M059J (cell line): ENCODE data around the gene VWA8. TPM values are rescaled to one million over a fixed set of nuclear protein-coding genes. Genes with fewer than 3 reads are reported as not detected.
"Not testable (repeated sequence)": the region's sequence is repeated elsewhere in the genome, so short reads cannot be mapped to it uniquely, and the experiment has no call there.

ENCODE experiments used
- DNase-seq: peaks from one replicate; pipeline ENCODE4 v3.0.0-alpha.2; 2012; ENCODE audit warnings: low read depth
- total RNA-seq: library from RNA; depleted of rRNA; stranded (reverse); fragments of >200 nt; shearing (Covaris generic); gene quantifications from 2 replicates; pipeline ENCODE4 v1.2.3, GENCODE V29; 2014

The VWA8 gene
- total RNA-seq, 1 experiment from 2014 or later, result 10.4 TPM

DNA sequence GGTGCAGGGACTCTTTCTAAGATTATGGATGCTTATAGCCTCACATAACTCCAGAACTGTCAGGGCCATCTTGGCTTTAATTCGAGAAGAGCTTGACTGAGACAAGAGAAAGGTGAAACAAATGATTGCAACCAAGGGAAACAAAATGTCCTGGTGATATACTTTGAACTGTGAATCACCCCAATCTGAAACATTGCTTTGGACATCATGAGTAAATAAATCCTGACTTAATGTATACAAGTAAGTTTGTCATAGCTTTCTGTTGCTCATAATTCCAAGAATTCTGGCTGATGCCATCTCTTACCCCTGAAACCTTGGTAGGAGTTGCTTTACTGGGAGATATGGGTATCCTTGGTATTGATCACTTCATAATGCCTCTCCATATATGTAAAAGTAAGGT lies 5.8 kb upstream of the VWA8 start:
- DNase-seq, result no peak

- no peak for DNase-seq
Observed at GRCh38 chr13:41962994-41963393, 2.1 kb upstream of the VWA8 start.

GRCh38 chr13:41961466-41961760 lies 504 bp upstream of the VWA8 start:
- DNase-seq, result no peak

DNA sequence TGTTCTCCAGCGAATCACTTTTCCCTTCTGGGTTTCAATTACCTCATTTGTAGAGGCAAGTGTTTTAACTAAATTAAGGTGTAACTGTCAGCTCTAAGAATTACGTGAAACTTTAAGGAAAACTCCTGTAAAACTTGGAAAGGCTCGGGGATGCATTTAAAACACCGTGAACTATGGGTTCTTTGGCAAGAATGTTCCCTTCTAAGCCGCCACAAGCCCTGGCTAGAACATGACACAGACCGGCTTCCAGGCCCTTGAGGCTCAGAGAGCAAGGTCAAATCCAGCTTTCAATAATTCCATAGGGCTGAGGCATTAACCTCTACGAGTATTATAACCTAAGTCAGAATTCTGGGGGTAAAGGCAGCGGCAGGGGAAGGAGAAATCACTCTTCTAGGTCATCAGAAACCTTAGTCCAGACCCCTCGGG lies 685 bp downstream of the VWA8 start:
- DNase-seq, result peak; percentile 37

- DNase-seq, result no peak
Observed at GRCh38 chr13:41956272-41956671, 4.6 kb downstream of the VWA8 start.

- DNase-seq, result no peak
Observed at GRCh38 chr13:41955605-41956004, 5.3 kb downstream of the VWA8 start.

- no peak for DNase-seq
Observed at GRCh38 chr13:41954226-41954625, 6.7 kb downstream of the VWA8 start.

GRCh38 chr13:41952749-41953148 lies 8.2 kb downstream of the VWA8 start:
- no peak for DNase-seq

- not testable (repeated sequence) for DNase-seq
Observed at GRCh38 chr13:41949104-41949503, 11.8 kb downstream of the VWA8 start.

- DNase-seq, result no peak
Observed at GRCh38 chr13:41945926-41946325, 15.0 kb downstream of the VWA8 start.

- DNase-seq, result no peak
Observed at GRCh38 chr13:41944635-41945397, 16.1 kb downstream of the VWA8 start.

- no peak for DNase-seq
Observed at GRCh38 chr13:41944229-41944628, 16.7 kb downstream of the VWA8 start.

DNA sequence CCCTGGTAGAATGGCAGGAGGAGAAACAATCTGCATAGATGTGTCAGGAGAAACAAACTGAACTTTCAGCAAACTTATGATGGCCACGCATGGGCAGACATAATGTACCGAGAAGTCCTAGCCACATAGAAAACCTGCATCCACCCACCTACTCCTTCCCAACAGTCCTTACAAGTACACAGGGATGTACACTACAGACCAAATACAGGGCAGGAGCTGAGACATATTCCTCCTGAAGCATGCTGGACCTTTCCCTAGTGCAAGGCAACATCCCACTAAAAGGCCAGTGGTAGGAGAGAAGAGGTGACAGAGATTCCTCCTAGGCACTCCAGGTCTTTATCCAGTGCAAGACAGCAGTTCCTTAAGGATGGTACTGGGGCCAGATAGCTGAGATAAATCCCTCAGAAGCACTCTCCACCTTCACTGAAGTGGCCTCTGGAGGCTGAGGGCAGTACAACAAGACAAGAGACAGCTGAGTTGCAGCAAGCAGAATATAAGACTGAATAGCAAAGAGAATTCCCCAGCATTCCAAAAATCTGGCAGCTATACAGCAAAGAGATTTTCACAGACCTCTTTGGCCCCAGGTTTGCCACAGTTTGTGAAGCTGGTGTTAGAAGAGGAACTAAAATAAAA lies 18.3 kb downstream of the VWA8 start:
- DNase-seq, result peak; percentile 33

DNA sequence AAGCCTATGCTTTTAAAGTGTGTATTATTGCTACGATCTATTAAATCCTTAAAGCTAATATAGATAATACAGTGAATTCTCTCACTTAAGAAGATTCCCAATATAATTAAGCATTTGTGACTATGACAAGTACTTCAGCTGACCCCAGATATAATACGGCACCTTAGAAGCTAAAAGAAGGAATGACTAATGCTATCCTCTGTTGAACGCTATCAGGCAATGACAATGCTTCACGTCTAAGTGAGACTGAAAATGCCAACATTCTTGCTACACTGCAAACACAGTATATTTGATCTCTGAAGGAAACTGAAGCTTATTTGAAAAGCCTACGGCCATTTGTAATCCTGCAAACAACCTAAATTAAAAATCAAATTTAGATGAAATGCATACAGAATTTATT lies 19.7 kb downstream of the VWA8 start:
- DNase-seq, result no peak

DNA sequence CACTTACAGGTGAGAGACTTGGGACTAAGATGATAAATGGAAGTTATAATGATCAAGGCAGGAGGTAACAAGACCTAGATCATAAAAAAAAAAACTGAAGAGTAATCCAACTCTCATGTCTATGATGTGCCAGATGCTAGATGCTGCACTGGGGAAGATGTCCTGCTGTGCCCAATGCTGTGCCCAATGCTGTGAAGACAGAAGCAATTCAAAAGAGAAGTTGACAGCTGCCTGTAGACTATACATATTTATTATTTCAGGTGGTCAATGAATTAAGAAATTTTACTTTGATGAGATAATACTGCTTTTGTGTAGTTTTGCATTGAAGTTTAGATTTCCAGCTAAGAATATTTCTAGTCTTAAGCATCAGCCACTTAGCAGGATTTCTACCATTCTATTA lies 21.5 kb downstream of the VWA8 start:
- no peak for DNase-seq

DNA sequence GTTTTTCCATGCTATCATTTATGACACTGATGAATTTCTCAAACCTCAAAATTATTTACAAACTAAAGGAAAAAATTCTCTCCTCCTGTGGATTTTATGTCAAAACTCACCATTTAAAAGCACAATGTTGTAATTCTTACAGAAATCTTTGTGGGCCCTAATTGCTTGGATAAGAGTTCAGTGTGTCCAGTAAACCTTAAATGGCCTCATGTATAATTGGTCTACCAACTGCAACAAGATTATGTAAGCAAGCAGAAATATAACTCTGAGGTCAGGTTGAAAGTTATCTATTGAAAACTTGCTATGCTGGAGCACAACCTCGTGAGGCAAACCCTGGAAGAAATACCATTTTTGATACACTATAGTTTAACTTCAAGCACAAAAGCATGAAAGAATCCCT lies 22.0 kb downstream of the VWA8 start:
- no peak for DNase-seq

GRCh38 chr13:41937388-41937787 lies 23.5 kb downstream of the VWA8 start:
- no peak for DNase-seq

- DNase-seq, result no peak
Observed at GRCh38 chr13:41935501-41935900, 25.4 kb downstream of the VWA8 start.

- no peak for DNase-seq
Observed at GRCh38 chr13:41934994-41935393, 25.9 kb downstream of the VWA8 start.

- no peak for DNase-seq
Observed at GRCh38 chr13:41934120-41934519, 26.8 kb downstream of the VWA8 start.

GRCh38 chr13:41931337-41931736 lies 29.6 kb downstream of the VWA8 start:
- DNase-seq, result peak; percentile 10

- DNase-seq, result no peak
Observed at GRCh38 chr13:41930154-41930553, 30.8 kb downstream of the VWA8 start.

DNA sequence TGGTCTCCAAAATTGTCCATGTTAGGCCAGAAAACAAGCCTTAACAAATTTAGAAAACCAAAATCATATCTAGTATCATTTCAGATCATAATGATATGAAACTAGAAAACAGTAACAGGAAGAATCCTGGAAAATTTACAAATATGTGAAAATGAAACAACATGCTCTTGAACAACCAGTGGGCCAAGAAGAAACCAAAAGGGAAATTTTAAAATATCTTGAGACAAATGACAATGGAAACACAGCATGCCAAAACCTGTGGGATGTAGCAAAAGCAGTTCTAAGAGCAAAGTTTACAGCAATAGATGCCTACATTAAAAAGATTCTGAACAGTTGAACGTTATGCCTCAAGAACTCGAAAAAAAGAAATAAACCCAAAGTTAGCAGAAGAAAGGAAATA lies 32.6 kb downstream of the VWA8 start:
- DNase-seq, result no peak

- no peak for DNase-seq
Observed at GRCh38 chr13:41925014-41925413, 35.9 kb downstream of the VWA8 start.
